Fibroblast of skin of abdomen (primary cell): ENCODE measurements around the gene DCLK3.
A peak's percentile ranks its signal among the peaks of the same experiment; 100 is the strongest.

ENCODE experiments used
- DNase-seq: peaks from one replicate; pipeline ENCODE4 v3.0.0-alpha.2; 2013

DCLK3 gene

DNA sequence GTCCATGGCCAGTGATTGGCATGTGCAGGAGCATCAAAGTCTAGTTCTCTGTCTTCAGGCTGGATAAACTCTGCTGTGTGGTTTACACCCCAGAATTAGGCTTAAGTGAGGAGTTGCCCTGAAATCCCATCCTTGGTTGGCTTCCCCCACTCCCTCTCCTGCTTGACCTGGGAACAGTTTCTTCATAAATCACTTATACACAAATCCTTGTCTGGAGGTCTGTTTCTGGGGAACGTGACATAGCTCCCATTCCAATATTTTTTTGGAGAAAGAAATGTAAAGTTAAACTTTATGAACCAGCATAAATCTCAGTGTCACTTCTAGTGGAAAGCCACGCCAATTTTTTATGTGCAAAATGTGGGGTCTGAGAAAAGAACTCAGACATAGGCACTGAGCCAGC, 98.2 kb downstream of the DCLK3 start:
- DNase-seq = peak; percentile 72

DNA sequence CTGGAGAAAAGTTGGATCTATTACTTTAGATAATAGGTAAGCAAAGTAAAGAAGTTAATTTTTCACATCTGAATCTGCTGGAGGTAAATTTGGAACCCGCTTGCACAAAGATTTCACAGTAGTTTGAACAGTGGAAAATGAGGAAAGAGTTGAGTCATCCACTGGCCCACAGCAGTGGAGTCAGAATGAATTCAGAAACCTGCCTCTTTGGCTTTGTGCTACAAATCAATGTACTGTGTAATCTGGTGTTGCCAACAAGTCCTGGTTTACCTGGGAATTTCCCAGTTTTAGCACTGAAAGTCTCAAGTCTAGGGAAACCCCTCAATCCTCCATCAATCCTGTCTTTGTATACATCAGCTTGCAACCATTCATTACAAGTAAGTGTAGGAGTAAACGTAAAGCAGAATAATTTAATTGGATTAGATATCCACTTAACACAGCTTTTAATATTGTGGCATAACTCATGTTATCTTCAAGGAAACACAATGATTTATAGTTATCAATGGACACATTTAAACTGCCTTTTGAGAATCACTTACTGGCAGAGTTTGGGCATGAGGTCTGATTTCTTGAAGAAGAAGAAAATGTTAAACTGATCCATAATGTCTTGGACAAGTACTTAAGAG, 100.6 kb downstream of the DCLK3 start:
- peak; percentile 46 for DNase-seq

DNA sequence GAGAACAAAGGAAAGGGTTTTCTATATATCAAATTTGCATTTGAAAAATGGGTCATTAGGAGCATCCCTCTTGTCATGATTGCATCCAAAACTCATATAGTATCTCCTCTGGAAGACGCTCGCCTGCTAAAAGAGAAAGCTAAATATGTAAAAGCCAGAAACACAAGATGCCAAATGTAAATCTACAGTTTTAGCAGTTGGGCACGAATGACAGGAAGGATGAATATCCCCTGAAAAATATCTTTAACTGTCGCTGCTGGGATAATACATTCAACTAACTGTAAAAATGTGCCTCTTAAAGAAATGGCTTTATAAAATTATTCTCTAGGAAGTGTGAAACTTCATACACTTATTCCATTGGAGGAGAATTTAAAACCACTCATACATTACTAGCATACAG, 101.7 kb downstream of the DCLK3 start:
- DNase-seq = no peak
